Measurements from ENCODE around the gene SMARCC1. TPM values are rescaled to one million over a fixed set of nuclear protein-coding genes. Genes with fewer than 3 reads are reported as not detected.

The SMARCC1 gene
- total and polyA plus RNA-seq, 2 donors from 2014 or later: 11.6 to 80.4 TPM

DNA sequence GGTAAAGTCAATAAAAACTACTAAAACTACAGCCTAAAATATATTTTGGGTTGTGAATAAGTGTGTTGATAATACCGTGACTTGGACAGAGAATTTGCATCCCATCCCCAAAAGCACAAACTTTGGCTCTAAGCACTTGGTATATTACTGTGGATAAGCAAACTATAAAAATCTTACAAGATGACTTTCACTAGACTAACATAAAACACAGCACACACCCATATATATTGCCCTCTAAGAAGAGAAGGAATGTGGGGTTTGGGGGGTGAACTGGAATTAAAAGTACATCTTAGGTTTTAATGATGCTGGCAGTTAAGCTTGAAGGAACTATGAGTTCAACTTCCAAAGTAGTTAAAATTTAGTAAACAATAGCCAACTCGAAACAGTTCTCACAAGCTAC lies 174.4 kb downstream of the SMARCC1 start:
- Histone ChIP-seq H3K9ac (ENCODE audit: low read length in 3 of 3) (no peak overlapping the region), H3K4me3 (ENCODE audit: low read length in 3 of 3) (no peak overlapping the region), H3K4me1 (ENCODE audit: control insufficient read depth in 2 of 3, insufficient read depth in 2 of 3, low read depth in 1 of 3, low read length in 3 of 3) (no peaks in the 10 kb centered on the region), H3K36me3 (ENCODE audit: control insufficient read depth in 2 of 3, insufficient read depth in 3 of 3, low read length in 3 of 3) (peaks cover 10 to 44% (median 11%) of the 10 kb centered on the region in 3 donors), H3K9me3 (ENCODE audit: control insufficient read depth in 2 of 3, insufficient read depth in 1 of 3, low read length in 3 of 3) (no peaks in the 10 kb centered on the region), H3K27ac (ENCODE audit: low read depth in 2 of 2, low read length in 2 of 2) (no peak overlapping the region), H3K27me3 (ENCODE audit: control insufficient read depth, insufficient read depth, low read length) (no peaks in the 10 kb centered on the region)
- TF ChIP-seq, protein P1, sequence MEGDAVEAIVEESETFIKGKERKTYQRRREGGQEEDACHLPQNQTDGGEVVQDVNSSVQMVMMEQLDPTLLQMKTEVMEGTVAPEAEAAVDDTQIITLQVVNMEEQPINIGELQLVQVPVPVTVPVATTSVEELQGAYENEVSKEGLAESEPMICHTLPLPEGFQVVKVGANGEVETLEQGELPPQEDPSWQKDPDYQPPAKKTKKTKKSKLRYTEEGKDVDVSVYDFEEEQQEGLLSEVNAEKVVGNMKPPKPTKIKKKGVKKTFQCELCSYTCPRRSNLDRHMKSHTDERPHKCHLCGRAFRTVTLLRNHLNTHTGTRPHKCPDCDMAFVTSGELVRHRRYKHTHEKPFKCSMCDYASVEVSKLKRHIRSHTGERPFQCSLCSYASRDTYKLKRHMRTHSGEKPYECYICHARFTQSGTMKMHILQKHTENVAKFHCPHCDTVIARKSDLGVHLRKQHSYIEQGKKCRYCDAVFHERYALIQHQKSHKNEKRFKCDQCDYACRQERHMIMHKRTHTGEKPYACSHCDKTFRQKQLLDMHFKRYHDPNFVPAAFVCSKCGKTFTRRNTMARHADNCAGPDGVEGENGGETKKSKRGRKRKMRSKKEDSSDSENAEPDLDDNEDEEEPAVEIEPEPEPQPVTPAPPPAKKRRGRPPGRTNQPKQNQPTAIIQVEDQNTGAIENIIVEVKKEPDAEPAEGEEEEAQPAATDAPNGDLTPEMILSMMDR (IDR thresholded peaks at IDR 0.05; ENCODE audit: borderline replicate concordance, extremely low read depth, insufficient read depth): no peak
- intact Hi-C loops (cut with DNase I): no loop called here
- no peak for DNase-seq
- no peak for FAIRE-seq

- TF ChIP-seq, protein P1 (IDR thresholded peaks at IDR 0.05; ENCODE audit: borderline replicate concordance, extremely low read depth, insufficient read depth): no peak
- DNase-seq (no peak), FAIRE-seq (no peak)
- no peaks in the 10 kb centered on the region for H3K4me1 ChIP-seq (ENCODE audit: control insufficient read depth in 2 of 3, insufficient read depth in 2 of 3, low read depth in 1 of 3, low read length in 3 of 3)
- intact Hi-C loops (cut with DNase I): no loop called here
- H3K36me3 ChIP-seq (ENCODE audit: control insufficient read depth in 2 of 3, insufficient read depth in 3 of 3, low read length in 3 of 3): peaks cover 10 to 44% (median 11%) of the 10 kb centered on the region in 3 donors
- H3K4me3 ChIP-seq (ENCODE audit: low read length in 3 of 3): no peak overlapping the region
- no peaks in the 10 kb centered on the region for H3K27me3 ChIP-seq (ENCODE audit: control insufficient read depth, insufficient read depth, low read length)
- H3K9ac ChIP-seq (ENCODE audit: low read length in 3 of 3): no peak overlapping the region
- no peak overlapping the region for H3K27ac ChIP-seq (ENCODE audit: low read depth in 2 of 2, low read length in 2 of 2)
- no peaks in the 10 kb centered on the region for H3K9me3 ChIP-seq (ENCODE audit: control insufficient read depth in 2 of 3, insufficient read depth in 1 of 3, low read length in 3 of 3)
These were observed 175.5 kb downstream of the SMARCC1 start for GRCh38 chr3:47606165-47606564.

DNA sequence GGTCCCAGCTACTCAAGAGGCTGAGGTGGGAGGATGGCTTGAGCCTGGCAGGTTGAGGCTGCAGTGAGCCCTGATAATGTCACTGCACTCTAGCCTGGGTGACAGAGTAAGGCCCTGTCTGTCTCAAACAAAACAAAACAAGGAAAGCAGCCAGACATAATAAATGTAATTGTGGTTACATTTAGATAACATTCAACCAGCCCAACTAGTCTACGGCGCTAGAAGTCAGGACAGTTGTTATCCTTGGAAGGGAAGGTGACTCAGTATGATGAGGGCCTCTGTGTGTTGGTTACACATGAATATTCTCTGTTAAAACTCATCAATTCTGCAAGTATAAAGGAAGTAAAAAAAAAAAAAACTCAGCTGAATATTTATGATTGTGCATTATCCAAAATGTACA lies 176.0 kb downstream of the SMARCC1 start:
- peaks cover 10 to 45% (median 11%) of the 10 kb centered on the region in 3 donors for H3K36me3 ChIP-seq (ENCODE audit: control insufficient read depth in 2 of 3, insufficient read depth in 3 of 3, low read length in 3 of 3)
- H3K27ac ChIP-seq (ENCODE audit: low read depth in 2 of 2, low read length in 2 of 2): no peak overlapping the region
- no peaks in the 10 kb centered on the region for H3K27me3 ChIP-seq (ENCODE audit: control insufficient read depth, insufficient read depth, low read length)
- H3K9me3 ChIP-seq (ENCODE audit: control insufficient read depth in 2 of 3, insufficient read depth in 1 of 3, low read length in 3 of 3): no peaks in the 10 kb centered on the region
- TF ChIP-seq, protein P1 (IDR thresholded peaks at IDR 0.05; ENCODE audit: borderline replicate concordance, extremely low read depth, insufficient read depth): no peak
- no peak for DNase-seq
- intact Hi-C loops (cut with DNase I): no loop called here
- H3K9ac ChIP-seq (ENCODE audit: low read length in 3 of 3): no peak overlapping the region
- no peaks in the 10 kb centered on the region for H3K4me1 ChIP-seq (ENCODE audit: control insufficient read depth in 2 of 3, insufficient read depth in 2 of 3, low read depth in 1 of 3, low read length in 3 of 3)
- no peak for FAIRE-seq
- no peak overlapping the region for H3K4me3 ChIP-seq (ENCODE audit: low read length in 3 of 3)

DNA sequence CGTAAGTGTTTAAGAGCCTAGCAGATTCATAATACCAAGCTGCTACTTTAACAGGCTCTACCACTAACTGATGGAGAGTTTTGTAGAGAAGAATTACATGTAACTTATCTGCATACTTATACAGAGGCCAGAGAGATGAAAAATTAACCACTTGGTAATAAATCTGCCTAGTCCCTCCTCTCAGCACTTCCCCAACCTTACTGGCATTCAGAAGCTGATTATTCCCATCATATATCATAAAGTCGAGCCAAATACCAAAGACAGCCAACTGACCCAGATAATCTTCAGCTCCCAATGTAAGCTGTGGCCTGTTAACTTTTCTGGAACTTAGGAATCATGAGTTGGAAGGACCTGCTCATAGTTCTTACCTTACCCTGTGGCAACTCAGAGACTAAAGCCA lies 177.5 kb downstream of the SMARCC1 start:
- Histone ChIP-seq H3K27ac (ENCODE audit: low read depth in 2 of 2, low read length in 2 of 2) (no peak overlapping the region), H3K4me3 (ENCODE audit: low read length in 3 of 3) (no peak overlapping the region), H3K27me3 (ENCODE audit: control insufficient read depth, insufficient read depth, low read length) (no peaks in the 10 kb centered on the region), H3K9me3 (ENCODE audit: control insufficient read depth in 2 of 3, insufficient read depth in 1 of 3, low read length in 3 of 3) (no peaks in the 10 kb centered on the region), H3K9ac (ENCODE audit: low read length in 3 of 3) (no peak overlapping the region), H3K36me3 (ENCODE audit: control insufficient read depth in 2 of 3, insufficient read depth in 3 of 3, low read length in 3 of 3) (peaks cover 8 to 36% (median 9%) of the 10 kb centered on the region in 3 donors), H3K4me1 (ENCODE audit: control insufficient read depth in 2 of 3, insufficient read depth in 2 of 3, low read depth in 1 of 3, low read length in 3 of 3) (no peaks in the 10 kb centered on the region)
- intact Hi-C loops (cut with DNase I): no loop called here
- DNase-seq: no peak
- TF ChIP-seq, protein P1 (IDR thresholded peaks at IDR 0.05; ENCODE audit: borderline replicate concordance, extremely low read depth, insufficient read depth): no peak
- FAIRE-seq: no peak

Measured in kidney (tissue), 14 donors.